CD4-positive, alpha-beta T cell treated with Interleukin-12 subunit alpha and Interleukin-12 subunit beta, for 1 hour (primary cell): Measurements from ENCODE around the gene FAM174C.

Experiments
- DNase-seq: peaks from one replicate; pipeline ENCODE4 v3.0.0-alpha.2; 2020

FAM174C gene

GRCh38 chr19:1263188-1263587 lies 12.1 kb upstream of the FAM174C start:
- no peak for DNase-seq

- no peak for DNase-seq
Measured at GRCh38 chr19:1264801-1265614, 10.3 kb upstream of the FAM174C start.

GRCh38 chr19:1265615-1266128 lies 9.7 kb upstream of the FAM174C start:
- peak; percentile 41 for DNase-seq

- peak; percentile 93 for DNase-seq
Measured at GRCh38 chr19:1266129-1266915, 9.0 kb upstream of the FAM174C start.

- DNase-seq, result peak; percentile 76
Measured at GRCh38 chr19:1266916-1267476, 8.3 kb upstream of the FAM174C start.

- no peak for DNase-seq
Measured at GRCh38 chr19:1267477-1268225, 7.7 kb upstream of the FAM174C start.

- no peak for DNase-seq
Measured at GRCh38 chr19:1268226-1269064, 6.9 kb upstream of the FAM174C start.

- DNase-seq, result peak; percentile 100
Measured at GRCh38 chr19:1269065-1269477, 6.3 kb upstream of the FAM174C start, which contains the start of gene CIRBP. Gene CIRBP, plus strand, starts transcription at chr19:1269332. Its CDS starts 1,602 bp downstream, at chr19:1270934.

- DNase-seq, result peak; percentile 88
Measured at GRCh38 chr19:1269478-1270212, 5.7 kb upstream of the FAM174C start.

GRCh38 chr19:1270213-1270853 lies 5.0 kb upstream of the FAM174C start:
- no peak for DNase-seq

GRCh38 chr19:1270854-1271527 lies 4.3 kb upstream of the FAM174C start:
- no peak for DNase-seq

GRCh38 chr19:1271528-1272422 lies 3.6 kb upstream of the FAM174C start:
- DNase-seq, result no peak

- DNase-seq, result no peak
Measured at GRCh38 chr19:1272423-1273262, 2.7 kb upstream of the FAM174C start.

GRCh38 chr19:1273263-1274041 lies 1.9 kb upstream of the FAM174C start:
- no peak for DNase-seq

- no peak for DNase-seq
Measured at GRCh38 chr19:1274081-1274851, 1.1 kb upstream of the FAM174C start.

- DNase-seq, result no peak
Measured at GRCh38 chr19:1274852-1275259, 474 bp upstream of the FAM174C start.
